ENCODE results near the gene ZBTB8A. TPM values are rescaled to one million over a fixed set of nuclear protein-coding genes. Genes with fewer than 3 reads are reported as not detected.
"Not testable (repeated sequence)": the region's sequence is repeated elsewhere in the genome, so short reads cannot be mapped to it uniquely, and the experiment has no call there.

Gene ZBTB8A
- polyA plus RNA-seq, 6 donors from 2014 or later, result not detected

DNA sequence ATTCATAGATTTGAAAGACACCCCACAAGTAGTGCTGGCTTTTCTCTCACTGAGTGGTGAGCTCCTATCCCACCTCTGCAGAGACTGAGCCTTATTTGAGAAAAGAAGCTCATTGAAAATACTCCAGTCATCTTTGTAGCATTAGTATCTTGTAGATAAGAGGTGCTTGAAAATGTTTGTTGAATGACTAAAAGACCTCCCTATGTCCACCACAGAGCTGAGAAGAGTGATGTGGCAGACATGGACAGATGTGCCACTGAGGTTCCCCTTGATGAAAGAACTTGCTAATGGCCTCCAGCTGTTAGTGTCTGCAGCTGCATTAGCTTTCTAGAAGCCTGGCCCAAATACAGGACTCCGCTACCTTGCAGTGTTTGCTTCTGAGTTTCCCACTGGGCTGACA is 29.3 kb upstream of the ZBTB8A start:
- H3K27me3 Mint-ChIP-seq, result peaks cover 28 to 40% (median 35%) of the 10 kb centered on the region in 3 donors
- ATAC-seq (ENCODE audit: low read depth in 2 of 2) (no peak), DNase-seq (no peak)
- H3K36me3 Mint-ChIP-seq, result no peaks in the 10 kb centered on the region
- H3K9me3 Mint-ChIP-seq, result peaks cover 0 to 5% (median 0%) of the 10 kb centered on the region in 7 donors
- no peaks in the 10 kb centered on the region for H3K4me1 Mint-ChIP-seq
- H3K27ac Mint-ChIP-seq, result no peak overlapping the region
- no peak overlapping the region for H3K4me3 Mint-ChIP-seq

DNA sequence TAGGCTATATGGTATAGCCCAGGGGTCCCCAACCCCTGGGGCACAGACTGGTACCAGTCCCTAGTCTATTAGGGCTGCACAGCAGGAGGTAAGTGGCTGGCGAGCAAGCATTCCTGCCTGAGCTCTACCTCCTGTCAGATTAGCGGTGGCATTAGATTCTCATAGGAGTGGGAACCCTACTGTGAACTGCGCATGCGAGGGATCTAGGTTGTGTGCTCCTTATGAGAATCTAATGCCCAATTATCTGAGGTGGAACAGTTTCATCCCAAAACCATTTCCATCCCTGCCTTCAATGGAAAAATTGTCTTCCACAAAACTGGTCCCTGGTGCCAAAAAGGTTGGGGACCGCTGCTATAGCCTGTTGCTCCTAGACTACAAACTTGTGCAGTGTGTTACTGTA is 22.8 kb upstream of the ZBTB8A start:
- DNase-seq (no peak), ATAC-seq (ENCODE audit: low read depth in 2 of 2) (no peak)
- H3K4me1 Mint-ChIP-seq, result peaks cover 5 to 13% (median 7%) of the 10 kb centered on the region in 3 donors
- no peak overlapping the region for H3K27ac Mint-ChIP-seq
- H3K36me3 Mint-ChIP-seq, result no peaks in the 10 kb centered on the region
- peaks cover 0 to 16% (median 13%) of the 10 kb centered on the region in 3 donors for H3K27me3 Mint-ChIP-seq
- H3K9me3 Mint-ChIP-seq, result no peaks in the 10 kb centered on the region
- no peak overlapping the region for H3K4me3 Mint-ChIP-seq

DNA sequence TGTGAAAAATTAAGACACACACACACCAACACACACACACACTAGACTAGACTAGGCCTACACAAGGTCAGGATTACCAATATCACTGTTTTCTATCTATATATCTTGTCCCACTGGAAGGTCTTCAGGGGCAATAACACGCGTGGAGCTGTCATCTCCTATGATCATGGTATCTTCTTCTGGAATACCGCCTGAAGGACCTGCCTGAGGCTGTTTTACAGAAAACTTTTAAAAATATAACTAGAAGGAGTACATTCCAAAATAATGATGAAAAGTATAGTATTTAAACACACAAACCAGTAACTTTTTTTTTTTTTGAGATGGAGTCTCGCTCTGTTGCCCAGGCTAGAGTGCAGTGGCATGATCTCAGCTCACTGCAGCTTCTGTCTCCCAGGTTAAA is 20.3 kb upstream of the ZBTB8A start:
- Mint-ChIP-seq H3K4me1 (peaks cover 5 to 15% (median 7%) of the 10 kb centered on the region in 3 donors), H3K27me3 (peaks cover 0 to 4% (median 4%) of the 10 kb centered on the region in 3 donors), H3K4me3 (no peak overlapping the region), H3K36me3 (no peaks in the 10 kb centered on the region), H3K9me3 (no peaks in the 10 kb centered on the region), H3K27ac (no peak overlapping the region)
- DNase-seq (no peak), ATAC-seq (ENCODE audit: low read depth in 2 of 2) (no peak)

DNA sequence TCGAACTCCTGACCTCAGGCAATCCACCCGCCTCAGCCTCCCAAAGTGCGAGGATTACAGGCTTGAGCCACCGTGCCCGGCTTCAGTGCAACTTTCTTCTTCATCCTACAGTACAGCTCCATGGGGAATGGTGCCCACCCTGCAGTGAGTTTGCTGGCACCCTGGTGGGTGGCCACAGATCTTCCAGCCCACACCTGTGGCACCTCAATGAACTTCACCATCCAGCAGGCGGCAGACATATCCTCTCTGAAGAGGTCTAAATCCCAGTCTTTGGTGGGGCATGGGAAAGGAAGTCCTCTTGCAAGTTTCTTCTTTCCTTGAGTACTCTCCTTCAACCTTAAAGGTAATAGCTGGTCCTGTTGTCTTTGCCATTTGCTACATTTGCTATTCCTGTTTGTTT is 18.1 kb upstream of the ZBTB8A start:
- DNase-seq (no peak), ATAC-seq (ENCODE audit: low read depth in 2 of 2) (no peak)
- Mint-ChIP-seq H3K36me3 (no peaks in the 10 kb centered on the region), H3K27ac (peak overlapping the region in 3 of 6 donors; percentile 38 to 93 (median 86)), H3K4me3 (peak overlapping the region; percentile 28 to 93 (median 77)), H3K9me3 (no peaks in the 10 kb centered on the region), H3K27me3 (peaks cover 0 to 5% (median 3%) of the 10 kb centered on the region in 3 donors), H3K4me1 (peaks cover 5 to 15% (median 7%) of the 10 kb centered on the region in 3 donors)

DNA sequence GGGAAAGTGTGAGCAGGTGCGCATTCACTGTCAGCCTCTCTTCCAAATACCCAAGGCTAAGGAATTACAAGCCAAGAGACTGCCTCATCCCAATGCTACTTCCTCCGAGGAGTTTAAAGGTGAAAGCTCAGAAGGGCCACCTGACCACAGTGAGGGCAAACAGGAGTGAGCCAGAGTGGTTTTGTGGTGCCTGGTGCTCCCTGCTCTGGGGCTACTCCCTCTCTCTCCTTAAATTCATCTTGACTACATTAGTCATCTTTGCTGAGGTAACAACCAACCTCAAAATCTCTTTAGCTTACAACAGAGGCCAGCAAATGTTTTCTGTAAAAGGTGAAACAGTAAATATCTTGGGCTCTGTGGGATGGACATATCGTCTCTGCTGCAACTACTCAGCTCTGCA is 14.2 kb upstream of the ZBTB8A start:
- DNase-seq (no peak), ATAC-seq (ENCODE audit: low read depth in 2 of 2) (no peak)
- H3K4me3 Mint-ChIP-seq, result peak overlapping the region in 1 of 8 donors; percentile 70
- H3K36me3 Mint-ChIP-seq, result no peaks in the 10 kb centered on the region
- H3K9me3 Mint-ChIP-seq, result no peaks in the 10 kb centered on the region
- peaks cover 5 to 15% (median 7%) of the 10 kb centered on the region in 3 donors for H3K4me1 Mint-ChIP-seq
- peaks cover 0 to 7% (median 6%) of the 10 kb centered on the region in 3 donors for H3K27me3 Mint-ChIP-seq
- H3K27ac Mint-ChIP-seq, result no peak overlapping the region

DNA sequence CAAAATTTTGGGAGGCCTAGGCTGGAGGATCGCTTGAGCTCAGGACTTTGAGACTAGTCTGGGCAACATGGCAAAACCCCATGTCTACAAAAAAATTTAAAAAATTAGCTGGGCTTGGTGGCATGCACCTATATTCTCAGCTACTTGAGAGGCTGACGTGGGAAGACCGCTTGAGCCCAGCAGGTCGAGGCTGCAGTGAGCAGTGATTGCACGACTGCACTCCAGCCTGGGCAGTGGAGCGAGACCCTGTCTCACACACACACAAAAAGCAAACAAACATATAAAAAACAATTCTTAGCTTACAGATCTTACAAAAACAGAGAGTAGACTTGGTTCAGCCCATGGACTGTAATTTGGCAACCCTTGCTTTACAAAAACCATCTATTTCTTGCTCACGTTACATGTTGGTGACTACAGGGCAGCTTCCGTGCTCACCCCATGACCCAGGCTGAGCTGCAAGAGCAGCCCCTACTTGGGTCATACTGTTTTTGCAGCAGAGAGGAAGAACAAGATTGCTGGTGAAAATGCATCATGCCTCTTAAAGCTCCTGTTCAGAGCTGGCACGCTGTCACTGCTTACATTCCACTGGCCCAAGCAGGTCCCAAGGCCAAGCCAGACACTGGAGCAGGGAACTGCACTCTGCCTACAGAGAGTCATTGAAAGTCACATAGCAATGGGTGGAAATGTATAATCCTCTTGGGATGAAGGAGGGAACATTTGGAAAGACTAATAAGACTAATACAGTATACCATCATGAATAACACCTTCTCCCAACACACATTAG is 13.4 kb upstream of the ZBTB8A start:
- Mint-ChIP-seq H3K4me3 (peak overlapping the region in 1 of 8 donors; percentile 11), H3K4me1 (peaks cover 0 to 8% (median 3%) of the 10 kb centered on the region in 3 donors), H3K9me3 (no peaks in the 10 kb centered on the region), H3K27me3 (peaks cover 0 to 6% (median 3%) of the 10 kb centered on the region in 3 donors), H3K27ac (no peak overlapping the region), H3K36me3 (no peaks in the 10 kb centered on the region)
- no peak for DNase-seq
- ATAC-seq (ENCODE audit: low read depth in 2 of 2), result no peak

DNA sequence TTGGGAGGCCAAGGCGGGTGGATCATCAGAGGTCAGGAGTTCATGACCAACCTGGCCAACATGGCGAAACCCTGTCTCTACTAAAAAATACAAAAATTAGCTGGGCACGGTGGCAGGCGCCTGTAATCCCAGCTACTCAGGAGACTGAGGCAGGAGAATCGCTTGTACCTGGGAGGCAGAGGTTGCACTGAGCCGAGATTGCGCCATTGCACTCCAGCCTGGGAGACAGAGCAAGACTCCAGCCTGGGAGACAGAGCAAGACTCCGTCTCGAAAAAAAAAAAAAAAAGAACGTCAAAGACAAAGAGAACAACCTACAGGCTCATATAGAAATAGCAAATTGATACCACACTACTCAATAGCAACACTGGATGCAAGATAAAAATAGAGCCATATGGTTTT is 10.7 kb upstream of the ZBTB8A start:
- not testable (repeated sequence) for H3K4me3 Mint-ChIP-seq; H3K9me3 Mint-ChIP-seq; H3K27ac Mint-ChIP-seq; DNase-seq; H3K4me1 Mint-ChIP-seq; H3K27me3 Mint-ChIP-seq; H3K36me3 Mint-ChIP-seq; ATAC-seq (ENCODE audit: low read depth in 2 of 2)

DNA sequence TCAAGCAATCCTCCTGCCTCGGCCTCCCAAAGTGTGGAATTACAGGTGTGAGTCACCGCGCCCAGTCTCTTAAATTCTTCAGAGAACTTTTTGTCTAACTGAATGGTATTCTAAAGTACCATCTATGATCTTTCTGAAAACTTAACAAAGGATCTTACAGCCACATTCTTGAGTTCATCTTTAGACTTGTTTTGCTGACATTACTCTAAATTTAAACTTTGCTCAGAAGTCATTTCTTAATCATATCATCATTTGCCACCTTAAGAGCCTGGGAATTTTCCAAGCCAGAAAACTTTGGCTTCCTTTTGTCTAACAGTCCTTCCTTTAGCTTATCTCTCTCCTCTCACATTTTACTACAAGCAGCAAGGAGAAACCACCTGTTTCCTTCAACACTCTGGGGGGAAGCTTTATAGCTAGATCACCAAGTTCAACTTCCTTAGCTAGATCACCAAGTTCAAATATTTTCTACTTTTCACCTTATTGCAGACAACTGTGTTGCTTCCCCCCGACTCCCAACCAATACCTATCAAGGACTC is 5.4 kb upstream of the ZBTB8A start:
- peaks cover 11 to 16% (median 15%) of the 10 kb centered on the region in 3 donors for H3K4me1 Mint-ChIP-seq
- peaks cover 0 to 2% (median 0%) of the 10 kb centered on the region in 7 donors for H3K9me3 Mint-ChIP-seq
- ATAC-seq (ENCODE audit: low read depth in 2 of 2) (no peak), DNase-seq (no peak)
- H3K27me3 Mint-ChIP-seq, result peaks cover 22 to 35% (median 31%) of the 10 kb centered on the region in 3 donors
- no peaks in the 10 kb centered on the region for H3K36me3 Mint-ChIP-seq
- no peak overlapping the region for H3K4me3 Mint-ChIP-seq
- H3K27ac Mint-ChIP-seq, result peak overlapping the region in 1 of 6 donors; percentile 41

DNA sequence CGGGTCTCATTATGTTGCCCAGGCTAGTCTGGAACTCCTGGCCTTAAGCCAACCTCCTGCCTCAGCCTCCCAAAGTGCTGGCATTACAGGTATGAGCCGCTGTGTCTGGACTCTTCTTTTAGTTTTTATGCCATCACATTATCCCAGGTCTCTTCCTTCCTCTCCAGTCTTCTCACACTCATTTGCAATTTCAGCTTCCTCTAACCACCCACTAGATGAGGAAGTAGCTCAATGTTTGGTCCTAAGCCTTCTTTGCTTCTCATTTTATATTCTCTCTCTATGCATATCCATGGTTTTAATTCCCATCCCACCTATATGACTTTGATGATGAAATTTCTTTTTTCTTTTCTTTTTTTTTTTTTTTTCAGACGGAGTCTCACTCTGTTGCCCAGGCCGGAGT is 3.1 kb upstream of the ZBTB8A start:
- peaks cover 0 to 3% (median 0%) of the 10 kb centered on the region in 7 donors for H3K9me3 Mint-ChIP-seq
- DNase-seq, result no peak
- H3K4me3 Mint-ChIP-seq, result no peak overlapping the region

DNA sequence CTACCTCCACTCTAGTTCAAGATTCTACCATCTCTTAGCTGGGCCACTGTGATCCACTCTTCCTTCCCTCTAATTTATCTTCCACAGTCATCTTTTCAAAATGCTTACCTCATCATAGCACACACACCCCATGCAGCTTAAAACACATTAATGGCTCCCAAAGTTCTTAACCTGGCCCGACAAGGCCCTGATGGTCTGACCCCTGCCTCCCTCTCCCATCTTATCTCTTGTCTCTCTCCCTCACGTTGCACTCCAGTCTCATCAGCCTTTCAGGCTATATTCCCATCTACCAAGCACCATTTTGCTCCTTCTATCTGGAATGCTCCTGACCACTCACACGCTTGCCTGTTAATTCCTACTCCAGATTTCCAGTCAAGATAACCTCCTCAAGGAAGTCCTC is 2.5 kb upstream of the ZBTB8A start:
- ATAC-seq (ENCODE audit: low read depth in 2 of 2) (no peak), DNase-seq (no peak)
- Mint-ChIP-seq H3K36me3 (no peaks in the 10 kb centered on the region), H3K27ac (no peak overlapping the region), H3K9me3 (peaks cover 0 to 3% (median 0%) of the 10 kb centered on the region in 7 donors), H3K4me3 (no peak overlapping the region), H3K27me3 (peaks cover 39 to 60% (median 54%) of the 10 kb centered on the region in 3 donors), H3K4me1 (peaks cover 19 to 32% (median 25%) of the 10 kb centered on the region in 3 donors)

More for the DNA sequence above, 3.1 kb upstream of the ZBTB8A start:
- ATAC-seq (ENCODE audit: low read depth in 2 of 2), result peak; percentile 29 to 44
- Mint-ChIP-seq H3K36me3 (no peaks in the 10 kb centered on the region), H3K4me1 (peaks cover 19 to 28% (median 25%) of the 10 kb centered on the region in 3 donors), H3K27me3 (peaks cover 33 to 53% (median 48%) of the 10 kb centered on the region in 3 donors), H3K27ac (no peak overlapping the region)

DNA sequence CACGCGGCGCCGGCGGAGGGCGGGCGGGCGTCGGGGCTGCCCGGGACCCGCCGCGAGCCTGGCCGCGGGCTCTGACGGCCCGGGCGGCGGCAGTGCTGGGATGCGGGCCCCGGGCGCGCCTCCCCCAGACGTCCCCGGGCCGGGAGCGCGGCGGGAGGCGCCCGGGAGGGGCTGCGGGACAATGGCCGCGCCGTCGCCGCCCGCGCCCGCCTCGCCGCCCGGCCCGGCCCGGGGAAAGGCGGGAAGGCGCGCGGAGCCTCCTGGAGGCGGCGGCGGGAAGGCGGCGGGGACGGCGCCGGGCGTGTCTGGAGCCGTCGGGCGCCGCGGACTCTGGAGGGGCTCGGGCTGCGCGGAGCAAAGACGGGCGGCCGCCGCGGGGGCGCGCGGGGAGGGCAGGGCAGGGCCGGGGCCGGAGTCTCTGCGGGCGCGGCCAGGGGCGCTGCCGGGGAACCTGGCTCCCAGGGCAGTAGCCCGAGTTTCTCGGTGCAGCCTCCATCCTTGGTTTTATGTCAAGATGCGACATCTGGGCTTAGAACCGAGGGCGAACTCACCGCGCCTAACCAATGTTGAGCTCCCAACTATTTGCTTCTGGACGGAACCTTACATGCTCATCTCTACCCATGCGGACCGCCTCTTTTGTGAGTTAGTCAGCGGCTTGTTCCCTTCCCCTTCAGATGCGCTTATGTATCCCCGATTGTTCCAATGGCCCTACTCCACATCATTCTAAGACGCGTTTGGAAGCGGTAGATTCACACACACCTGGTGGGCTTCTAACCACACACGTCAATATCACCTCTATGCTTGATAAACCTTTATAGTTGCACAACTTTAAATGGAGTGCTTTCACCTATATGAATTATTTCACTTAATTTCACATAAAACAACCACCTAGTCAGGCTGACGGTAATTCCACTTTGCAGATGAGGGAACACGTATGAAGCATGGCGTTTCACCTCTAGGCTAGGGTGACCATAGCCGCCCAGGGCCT is 651 bp downstream of the ZBTB8A start:
- DNase-seq, result no peak
- peak; percentile 51 to 58 for ATAC-seq (ENCODE audit: low read depth in 2 of 2)
- peaks cover 0 to 2% (median 0%) of the 10 kb centered on the region in 7 donors for H3K9me3 Mint-ChIP-seq
- H3K27me3 Mint-ChIP-seq, result peaks cover 45 to 56% (median 51%) of the 10 kb centered on the region in 3 donors
- no peaks in the 10 kb centered on the region for H3K36me3 Mint-ChIP-seq
- H3K4me3 Mint-ChIP-seq, result peak overlapping the region; percentile 83 to 92 (median 86)
- peaks cover 19 to 32% (median 25%) of the 10 kb centered on the region in 3 donors for H3K4me1 Mint-ChIP-seq
- H3K27ac Mint-ChIP-seq, result peak overlapping the region in 1 of 6 donors; percentile 67

DNA sequence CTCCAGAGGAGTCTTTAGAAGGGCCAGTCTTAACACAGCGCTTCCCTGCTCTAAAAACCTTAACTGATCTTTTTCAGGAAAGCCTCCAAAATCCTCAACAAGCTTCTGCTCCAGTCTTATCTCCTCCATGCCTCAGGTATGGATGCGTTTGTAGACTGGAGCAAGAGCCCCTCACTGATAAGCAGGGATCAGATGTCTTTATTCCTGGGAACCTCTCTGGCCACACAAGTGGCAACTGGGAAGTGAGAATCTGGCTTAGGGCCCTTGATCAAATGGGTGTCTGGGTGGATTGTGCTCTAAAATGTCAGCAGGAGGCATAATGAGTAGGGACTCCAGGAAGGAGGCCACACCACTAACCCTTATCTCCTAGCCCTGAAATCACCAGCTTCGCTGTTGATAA is 1.4 kb downstream of the ZBTB8A start:
- H3K4me3 Mint-ChIP-seq, result peak overlapping the region in 7 of 8 donors; percentile 33 to 89 (median 83)
- H3K4me1 Mint-ChIP-seq, result peaks cover 19 to 30% (median 25%) of the 10 kb centered on the region in 3 donors
- DNase-seq (no peak), ATAC-seq (ENCODE audit: low read depth in 2 of 2) (no peak)
- H3K27me3 Mint-ChIP-seq, result peaks cover 42 to 54% (median 51%) of the 10 kb centered on the region in 3 donors
- H3K9me3 Mint-ChIP-seq, result peaks cover 0 to 2% (median 0%) of the 10 kb centered on the region in 7 donors
- no peaks in the 10 kb centered on the region for H3K36me3 Mint-ChIP-seq
- no peak overlapping the region for H3K27ac Mint-ChIP-seq

DNA sequence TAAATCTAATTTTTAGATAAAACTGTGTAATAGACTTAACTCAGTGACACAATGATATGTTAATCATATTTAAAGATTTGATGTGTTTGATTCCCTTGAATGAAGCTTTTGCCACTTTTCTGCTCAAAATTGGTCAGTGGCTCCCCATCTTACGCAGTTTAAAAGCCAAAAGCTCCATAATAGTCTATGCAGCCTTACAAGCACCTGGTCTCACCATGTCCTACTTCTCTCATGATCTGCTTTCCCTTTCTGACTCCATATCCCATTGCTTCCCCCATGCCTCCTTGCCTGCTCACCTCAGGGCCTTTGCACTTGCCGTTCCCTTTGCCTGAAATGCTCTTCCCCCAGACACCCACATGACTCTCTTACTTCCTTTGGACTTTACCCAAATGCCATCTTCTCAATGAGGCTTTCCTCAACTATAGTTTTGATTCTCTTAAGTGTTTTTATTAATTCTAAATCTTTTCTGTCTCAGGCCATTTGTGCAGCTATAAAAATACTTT is 1.9 kb downstream of the ZBTB8A start:
- no peak for ATAC-seq (ENCODE audit: low read depth in 2 of 2)
- peak overlapping the region in 5 of 8 donors; percentile 25 to 86 (median 58) for H3K4me3 Mint-ChIP-seq
- H3K27ac Mint-ChIP-seq, result no peak overlapping the region
- peaks cover 16 to 25% (median 20%) of the 10 kb centered on the region in 3 donors for H3K4me1 Mint-ChIP-seq
- peaks cover 0 to 2% (median 0%) of the 10 kb centered on the region in 7 donors for H3K9me3 Mint-ChIP-seq
- DNase-seq, result no peak
- H3K36me3 Mint-ChIP-seq, result peaks cover 0 to 3% of the 10 kb centered on the region in 2 donors
- peaks cover 42 to 55% (median 47%) of the 10 kb centered on the region in 3 donors for H3K27me3 Mint-ChIP-seq

Data from naive B cell (primary cell).